GM12874 (cell line): ENCODE measurements around the gene TIMM44.

ENCODE experiments used
- TF ChIP-seq, protein P1 (sequence below): IDR thresholded peaks from 2 replicates; pipeline ENCODE4 v1.5.1; 2011; ENCODE audit warnings: low read depth, mild to moderate bottlenecking, control low read depth, low read length, moderate library complexity; ENCODE audit not compliant: insufficient read depth

Gene TIMM44

DNA sequence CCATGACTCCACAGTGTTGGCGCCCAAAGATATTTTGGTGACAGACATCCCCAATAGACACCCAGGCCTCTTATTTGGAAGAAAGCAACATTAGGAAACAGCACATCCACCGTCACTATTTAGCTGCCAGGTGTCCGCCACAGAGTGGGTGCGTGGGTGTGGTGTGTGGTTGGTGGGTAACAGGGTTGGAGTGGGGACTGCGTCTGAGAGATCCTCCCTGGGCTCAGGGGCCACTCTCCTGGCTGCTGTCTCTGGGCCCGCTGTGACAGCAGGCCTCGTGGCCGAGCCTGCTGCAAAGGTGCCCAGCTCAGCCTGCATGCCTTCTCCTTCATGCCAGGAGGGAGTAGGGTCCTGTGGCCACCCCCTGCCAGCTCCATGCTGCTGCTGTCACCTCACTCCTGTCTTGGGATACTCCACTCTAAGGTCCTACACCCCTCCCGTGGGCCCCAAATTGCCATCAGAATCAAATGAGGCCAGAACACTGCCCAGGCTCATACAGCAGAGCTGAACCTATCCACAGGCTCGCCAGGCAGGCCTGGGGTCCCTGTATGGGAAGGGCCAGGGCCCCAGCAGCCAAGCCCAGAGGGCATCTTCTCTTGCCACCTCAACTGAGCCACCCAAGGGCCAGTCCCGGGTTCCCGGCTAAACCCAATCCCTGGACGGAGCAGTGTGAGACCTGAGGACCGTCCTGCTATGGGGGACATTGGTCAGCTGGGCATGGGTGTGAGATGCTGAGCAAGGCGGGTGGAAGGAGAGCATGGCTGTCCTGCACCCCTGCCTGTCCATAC, 24.7 kb upstream of the TIMM44 start:
- TF ChIP-seq, protein P1, sequence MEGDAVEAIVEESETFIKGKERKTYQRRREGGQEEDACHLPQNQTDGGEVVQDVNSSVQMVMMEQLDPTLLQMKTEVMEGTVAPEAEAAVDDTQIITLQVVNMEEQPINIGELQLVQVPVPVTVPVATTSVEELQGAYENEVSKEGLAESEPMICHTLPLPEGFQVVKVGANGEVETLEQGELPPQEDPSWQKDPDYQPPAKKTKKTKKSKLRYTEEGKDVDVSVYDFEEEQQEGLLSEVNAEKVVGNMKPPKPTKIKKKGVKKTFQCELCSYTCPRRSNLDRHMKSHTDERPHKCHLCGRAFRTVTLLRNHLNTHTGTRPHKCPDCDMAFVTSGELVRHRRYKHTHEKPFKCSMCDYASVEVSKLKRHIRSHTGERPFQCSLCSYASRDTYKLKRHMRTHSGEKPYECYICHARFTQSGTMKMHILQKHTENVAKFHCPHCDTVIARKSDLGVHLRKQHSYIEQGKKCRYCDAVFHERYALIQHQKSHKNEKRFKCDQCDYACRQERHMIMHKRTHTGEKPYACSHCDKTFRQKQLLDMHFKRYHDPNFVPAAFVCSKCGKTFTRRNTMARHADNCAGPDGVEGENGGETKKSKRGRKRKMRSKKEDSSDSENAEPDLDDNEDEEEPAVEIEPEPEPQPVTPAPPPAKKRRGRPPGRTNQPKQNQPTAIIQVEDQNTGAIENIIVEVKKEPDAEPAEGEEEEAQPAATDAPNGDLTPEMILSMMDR, result no peak

DNA sequence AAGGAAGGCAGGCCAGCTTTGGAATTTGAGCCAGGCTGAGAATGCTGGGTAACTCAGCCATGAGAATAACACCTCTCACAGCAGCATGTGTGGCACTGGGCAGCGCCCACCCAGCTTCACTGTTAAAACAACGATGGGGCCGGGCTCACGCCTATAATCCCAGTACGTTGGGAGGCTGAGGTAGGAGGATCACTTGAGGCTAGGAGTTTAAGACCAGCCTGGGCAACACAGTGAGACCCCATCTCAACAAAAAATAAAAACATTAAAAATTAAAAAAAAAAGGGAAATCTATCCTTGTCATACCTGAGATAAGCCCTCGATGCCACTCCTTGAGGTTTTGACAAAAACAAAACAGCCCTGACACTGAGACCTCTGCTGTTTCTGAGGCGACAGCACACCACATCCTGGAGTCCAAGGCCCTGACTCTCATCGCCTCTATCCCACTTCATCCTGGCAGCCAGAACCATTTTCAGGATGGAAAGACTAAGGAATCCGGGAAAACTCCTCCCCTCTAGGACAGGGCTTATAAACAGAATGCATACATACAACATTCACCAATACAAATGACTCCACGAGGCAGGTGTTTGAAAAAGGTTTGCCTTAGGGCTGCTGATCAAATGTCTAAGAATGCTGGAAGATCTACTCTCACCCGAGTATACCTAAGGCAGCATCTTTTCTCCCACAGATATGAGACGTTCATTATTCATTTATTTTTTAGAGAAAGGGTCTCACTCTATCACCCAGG, 22.6 kb upstream of the TIMM44 start:
- TF ChIP-seq, protein P1, result no peak

DNA sequence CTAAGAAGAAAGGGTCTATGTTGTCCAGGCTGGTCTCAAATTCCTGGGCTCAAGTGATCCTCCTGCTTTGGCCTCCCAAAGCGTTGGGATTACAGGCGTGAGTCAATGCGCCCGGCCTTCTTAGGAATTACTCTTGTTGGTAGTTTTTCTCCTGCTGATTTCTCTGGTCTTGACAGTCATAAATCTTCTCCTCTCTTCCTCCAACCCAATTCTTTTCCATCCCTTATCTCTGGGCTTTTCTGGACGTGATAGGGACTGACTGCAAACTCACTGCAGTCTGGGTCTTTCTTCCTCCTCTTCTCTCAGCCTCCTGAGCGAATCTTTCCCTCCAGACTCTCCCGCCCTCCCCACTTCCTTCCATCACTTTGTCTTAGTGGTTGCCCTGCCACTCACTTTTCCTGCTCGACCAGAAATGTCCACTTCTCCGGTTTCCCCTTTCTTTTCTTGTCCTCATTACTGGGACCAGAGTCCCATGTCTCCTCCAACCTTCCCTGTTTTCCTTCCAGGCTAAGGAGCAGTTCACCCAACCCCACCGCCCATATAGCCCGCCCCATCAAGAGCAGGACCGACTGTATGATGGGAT, 21.9 kb upstream of the TIMM44 start:
- TF ChIP-seq, protein P1, result no peak

DNA sequence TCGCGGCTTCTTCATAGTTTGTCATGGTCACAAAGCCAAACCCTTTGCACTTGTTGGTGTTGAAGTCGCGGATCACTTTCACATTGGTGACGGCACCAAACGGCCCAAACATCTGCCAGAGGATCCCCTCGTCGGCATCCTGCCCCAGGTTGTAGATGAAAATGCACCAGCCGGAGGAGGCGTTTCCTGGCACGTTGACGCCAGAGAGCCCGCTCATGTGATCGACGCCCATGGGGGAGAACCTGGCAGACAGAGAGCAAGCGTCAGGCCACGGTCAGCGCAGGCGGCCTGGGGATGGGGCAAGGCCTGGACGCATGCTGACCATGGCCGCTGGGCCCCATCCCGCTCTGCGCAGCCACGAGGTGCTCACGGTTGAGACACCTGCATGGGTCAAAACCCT, 20.1 kb upstream of the TIMM44 start:
- TF ChIP-seq, protein P1, result no peak

DNA sequence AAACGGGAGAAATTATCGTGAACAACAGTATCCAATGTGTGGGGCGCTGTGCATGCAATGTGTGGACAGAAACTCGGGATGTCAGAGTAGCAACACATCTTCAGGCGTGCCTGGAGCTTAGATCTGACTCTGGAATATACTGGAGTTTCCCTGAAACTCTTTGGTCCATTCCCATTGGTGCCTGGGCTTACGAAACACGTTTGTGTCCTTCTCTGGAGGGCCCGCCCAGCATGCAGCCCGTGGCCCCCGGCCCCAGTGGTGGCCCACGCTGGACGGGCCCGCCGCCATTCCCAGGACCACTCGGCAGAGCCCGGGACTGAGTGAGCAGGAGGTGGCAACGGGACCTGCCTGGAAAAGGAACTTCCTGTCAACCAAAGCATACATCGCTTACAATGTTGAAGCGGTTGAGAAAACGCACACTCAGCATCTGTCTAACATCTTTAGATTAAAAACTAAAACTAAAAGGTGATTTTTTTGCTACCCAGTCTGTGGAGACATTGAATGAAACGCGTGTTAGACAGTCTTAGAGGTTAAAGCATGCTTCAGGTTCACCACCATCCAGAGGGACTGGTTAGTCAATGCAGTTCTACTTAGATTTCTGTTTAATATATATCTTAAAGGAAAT, 19.3 kb upstream of the TIMM44 start:
- TF ChIP-seq, protein P1, result no peak

DNA sequence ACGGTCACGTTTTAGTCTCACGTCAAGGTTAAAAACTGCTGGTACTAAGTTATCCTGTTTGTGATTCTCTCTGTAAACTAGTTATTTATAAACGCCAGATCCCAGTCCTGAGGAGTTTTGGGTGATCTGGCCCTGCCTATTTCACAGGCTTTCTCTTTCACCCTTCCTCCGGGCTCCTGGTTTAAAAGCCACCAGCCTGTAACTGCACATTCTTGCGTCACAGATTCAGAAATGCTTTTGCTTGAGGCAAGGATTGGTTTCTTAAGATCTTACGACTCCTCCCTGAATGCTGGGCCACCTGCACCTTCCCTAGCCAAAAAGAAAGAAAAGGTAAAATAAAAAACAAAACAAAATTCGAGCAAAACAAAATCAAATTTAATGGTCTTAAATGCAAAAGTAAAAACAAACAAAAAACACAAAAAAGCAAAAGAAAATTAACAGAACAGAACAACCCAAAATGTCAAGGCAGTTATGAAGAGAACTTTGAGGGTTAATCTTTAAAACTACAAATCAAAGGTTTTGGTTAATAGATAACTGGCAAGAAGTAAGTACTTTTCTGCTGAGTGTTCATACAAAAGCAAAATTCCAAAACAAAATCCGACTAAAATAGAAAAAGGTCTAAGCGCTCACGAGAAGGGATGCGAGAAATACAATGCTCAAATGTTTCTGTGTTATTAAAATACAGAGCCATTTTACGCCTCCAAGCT, 18.6 kb upstream of the TIMM44 start:
- TF ChIP-seq, protein P1, result no peak
